K562 (cell line): ENCODE results near the gene ZNF790. TPM values are rescaled to one million over a fixed set of nuclear protein-coding genes. Genes with fewer than 3 reads are reported as not detected.

Experiments used
- ATAC-seq: fragments of 200-7000 bp; cut with Tn5 transposase; 3 replicates; pipeline ENCODE4 v1.9.1; 2020; ENCODE audit warnings: moderate library complexity
- BruUV-seq: library from RNA; stranded (reverse); fragments of 400-500 nt; replicated peaks from 2 replicates; lab custom pipeline; 2021; lab: Mats Ljungman, UMichigan
- CTCF ChIA-PET: fragments of 300-600 bp; formaldehyde crosslinking; extraction: SDS; loops from one replicate; lab custom pipeline; 2021; ENCODE audit warnings: low intra/inter-chr PET ratio; lab: Yijun Ruan, JAX
- POLR2A ChIA-PET: fragments of 300-600, 350-650 bp; sonication (Branson Sonifier 250); formaldehyde crosslinking; extraction: SDS; loops from one replicate; lab custom pipeline; 2021; ENCODE audit warnings: antibody characterized with exemption, inconsistent platforms; lab: Yijun Ruan, JAX
- DNase-seq, 4 experiments: peaks; one replicate each; pipeline versions ENCODE4 v3.0.0 to v3.0.0-alpha.2; 2011 to 2018; ENCODE audit warnings: low spot score in 3 of 4, mixed read lengths in 3 of 4; ENCODE audit errors: extremely low read depth in 1 of 4
- FAIRE-seq: peaks from 2 replicates; lab custom pipeline; 2011; peaks lifted over from hg19 to GRCh38; lab: Jason Lieb, UNC
- H2AFZ ChIP-seq: 2 replicates; pipeline ENCODE4 v1.6.0; 2011; ENCODE audit warnings: low read depth, low read length, control low read depth, inconsistent platforms
- H3K27ac ChIP-seq: fragments of 200-600 bp; 3 replicates; pipeline ENCODE4 v1.8.0; 2011; ENCODE audit warnings: low read depth, mild to moderate bottlenecking, control low read depth, inconsistent platforms, low read length, moderate library complexity, mixed read lengths; ENCODE audit errors: extremely low read depth
- H3K27me3 ChIP-seq, 2 experiments: fragments of 300-600 bp in 1 of 2; 2 replicates in 1 of 2; 3 replicates in 1 of 2; pipeline versions ENCODE4 v1.6.0 to v1.8.0; 2011; ENCODE audit warnings: inconsistent platforms in 2 of 2, low read length in 2 of 2, mild to moderate bottlenecking in 1 of 2, mixed read lengths in 1 of 2, moderate library complexity in 1 of 2; ENCODE audit not compliant: control insufficient read depth in 2 of 2, insufficient read depth in 2 of 2
- H3K36me3 ChIP-seq: fragments of 300-600 bp; 3 replicates; pipeline ENCODE4 v1.8.0; 2011; ENCODE audit warnings: mild to moderate bottlenecking, low read length, inconsistent platforms; ENCODE audit not compliant: control insufficient read depth, insufficient read depth
- H3K4me1 ChIP-seq, 2 experiments: fragments of 200-600 bp in 1 of 2; replicated peaks in 1 of 2; 2 replicates in 1 of 2; 3 replicates in 1 of 2; pipeline versions ENCODE4 v1.5.1 to v1.8.0; 2011; ENCODE audit warnings: inconsistent platforms in 2 of 2, low read length in 2 of 2, mild to moderate bottlenecking in 1 of 2, mixed read lengths in 1 of 2, moderate library complexity in 1 of 2; ENCODE audit not compliant: control insufficient read depth in 2 of 2, insufficient read depth in 2 of 2
- H3K4me2 ChIP-seq: 2 replicates; pipeline ENCODE4 v1.6.1; 2011; ENCODE audit warnings: low read length, control low read depth, inconsistent platforms, mixed read lengths; ENCODE audit not compliant: insufficient read depth
- H3K4me3 ChIP-seq: fragments of 200-600 bp; sonication (generic), shearing (Covaris generic); 2 replicates; pipeline ENCODE4 v1.5.1; 2016; ENCODE audit warnings: control low read depth, inconsistent platforms
- H3K79me2 ChIP-seq: fragments of 200-600 bp; 3 replicates; pipeline ENCODE4 v1.8.0; 2011; ENCODE audit warnings: low read length, inconsistent platforms; ENCODE audit not compliant: control insufficient read depth, insufficient read depth
- H3K9ac ChIP-seq, 2 experiments: 2 replicates each; pipeline versions ENCODE4 v1.6.0 to v1.6.1; 2011; ENCODE audit warnings: low read depth in 2 of 2, low read length in 2 of 2, control low read depth in 1 of 2, inconsistent platforms in 1 of 2, mild to moderate bottlenecking in 1 of 2, mixed read lengths in 1 of 2; ENCODE audit not compliant: insufficient read depth in 1 of 2
- H3K9me1 ChIP-seq: one replicate; pipeline ENCODE4 v1.6.0; 2011; ENCODE audit warnings: inconsistent platforms, mild to moderate bottlenecking, low read length, moderate library complexity; ENCODE audit not compliant: control insufficient read depth, insufficient read depth
- H3K9me3 ChIP-seq: replicated peaks from 2 replicates; pipeline ENCODE4 v1.5.1; 2011; ENCODE audit warnings: low read depth, low read length, inconsistent platforms; ENCODE audit not compliant: control insufficient read depth, insufficient read depth
- H4K20me1 ChIP-seq: replicated peaks from 2 replicates; pipeline ENCODE4 v1.6.1; 2011; ENCODE audit warnings: low read length, inconsistent platforms, mixed read lengths; ENCODE audit not compliant: control insufficient read depth, insufficient read depth
- E2F6 ChIP-seq, 2 experiments: IDR thresholded peaks; 2 replicates each; pipeline ENCODE4 v1.6.1; 2011; ENCODE audit warnings: borderline replicate concordance in 1 of 2, control low read depth in 1 of 2, low read depth in 1 of 2, low read length in 1 of 2, mild to moderate bottlenecking in 1 of 2, mixed read lengths in 1 of 2, moderate library complexity in 1 of 2; ENCODE audit not compliant: insufficient read depth in 1 of 2, insufficient read length in 1 of 2, poor library complexity in 1 of 2, severe bottlenecking in 1 of 2; ENCODE audit errors: extremely low read depth in 1 of 2
- MTA3 ChIP-seq: fragments of 450-650 bp; formaldehyde crosslinking; IDR thresholded peaks from 2 replicates; pipeline ENCODE4 v1.6.1; 2017; ENCODE audit warnings: mild to moderate bottlenecking, borderline replicate concordance
- WGBS: fragments of 100-300 bp; shearing (Covaris generic); methylation state at CpG from one replicate; pipeline ENCODE4 v1.1.6; 2016; ENCODE audit warnings: low coverage, mixed read lengths; ENCODE audit not compliant: insufficient coverage; ENCODE audit errors: missing lambda C conversion rate; 5-methylcytosine and 5-hydroxymethylcytosine counted together
- in situ Hi-C: fragments of 300-500 bp; cut with MboI; formaldehyde crosslinking; loops from 4 replicates; pipeline ENCODE4 v1.15.0; 2018; ENCODE audit warnings: inconsistent platforms, mixed read lengths
- intact Hi-C: fragments of 100-400 bp; cut with micrococcal nuclease; formaldehyde crosslinking; loops from 2 replicates; pipeline ENCODE4 v1.14.2; 2022
- polyA plus RNA-seq, 8 experiments: library from polyadenylated mRNA; depleted of rRNA in 4 of 8; stranded (reverse) in 5 of 8; unstranded in 3 of 8; fragments of >200 nt; fragmentation: Nextera tagmentation in 2 of 8; fragmentation: Illumina TruSeq in 1 of 8; extraction: Ambion mirVana in 2 of 8; extraction: Trizol in 1 of 8; gene quantifications; 2 replicates each; pipeline versions ENCODE4 v1.2.1 to v1.2.3, GENCODE V29; 2011 to 2014; ENCODE audit warnings: inconsistent platforms in 1 of 8, missing spikeins in 1 of 8
- total RNA-seq, 7 experiments: library from RNA; depleted of rRNA in 6 of 7; stranded (reverse); fragments of >200 nt in 6 of 7; fragmentation: Illumina TruSeq in 2 of 7; extraction: Trizol in 2 of 7; gene quantifications; 2 replicates each; pipeline versions ENCODE4 v1.2.1 to v1.2.3, GENCODE V29; 2011 to 2021; ENCODE audit warnings: low replicate concordance in 1 of 7

The ZNF790 gene
- total and polyA plus RNA-seq, 9 of the 15 experiments (the other 6 are each of a cell fraction or from before 2014, with no cell fraction given) = 0.33 to 1.7 (median 0.53) TPM

GRCh38 chr19:36838784-36839324 lies 667 bp upstream of the ZNF790 start:
- in situ Hi-C loops (no loop called here), intact Hi-C loops (no loop called here)
- Histone ChIP-seq H3K4me2 (peak overlapping the region; percentile 67), H3K79me2 (no peaks in the 10 kb centered on the region), H3K9me1 (no peaks in the 10 kb centered on the region), H3K4me3 (peak overlapping the region; percentile 48), H2AFZ (peak overlapping the region; percentile 87), H3K36me3 (no peaks in the 10 kb centered on the region), H3K27ac (peak overlapping the region; percentile 73), H3K9me3 (no peaks in the 10 kb centered on the region; the same call in 1 of the 2 replicates), H4K20me1 (no peaks in the 10 kb centered on the region), H3K9ac (peak overlapping the region; percentile 57 to 79), H3K27me3 (no peaks in the 10 kb centered on the region), H3K4me1 (no peaks in the 10 kb centered on the region)
- ChIA-PET POLR2A (interaction anchor here (0.7 kb wide), 1 partner anchor 14 kb away, joined by 3 read pairs; no protein-coding TSS in a partner anchor), CTCF (no interaction called here)
- BruUV-seq = TSS peak; percentile 72
- 4% methylated on average over 12 of the region's 12 CpGs for WGBS
- FAIRE-seq = no peak
- no peak for ATAC-seq
- TF ChIP-seq E2F6 (IDR thresholded peaks at IDR 0.05; ENCODE audit: borderline replicate concordance in 1 of 2, extremely low read depth in 1 of 2, insufficient read depth in 1 of 2, insufficient read length in 1 of 2, low read depth in 1 of 2, low read length in 1 of 2, poor library complexity in 1 of 2, severe bottlenecking in 1 of 2) = peak in 1 of 2 experiments; percentile 14
- TF ChIP-seq MTA3 = no peak
- DNase-seq = no peak
